Hypothalamus (tissue), 51 donors: ENCODE results near the gene TPPP2.

Source experiments
- DNase-seq, 51 donors: peaks; one replicate each; lab custom pipeline; 2025; lab: John Stamatoyannopoulos, UW

Gene TPPP2

DNA sequence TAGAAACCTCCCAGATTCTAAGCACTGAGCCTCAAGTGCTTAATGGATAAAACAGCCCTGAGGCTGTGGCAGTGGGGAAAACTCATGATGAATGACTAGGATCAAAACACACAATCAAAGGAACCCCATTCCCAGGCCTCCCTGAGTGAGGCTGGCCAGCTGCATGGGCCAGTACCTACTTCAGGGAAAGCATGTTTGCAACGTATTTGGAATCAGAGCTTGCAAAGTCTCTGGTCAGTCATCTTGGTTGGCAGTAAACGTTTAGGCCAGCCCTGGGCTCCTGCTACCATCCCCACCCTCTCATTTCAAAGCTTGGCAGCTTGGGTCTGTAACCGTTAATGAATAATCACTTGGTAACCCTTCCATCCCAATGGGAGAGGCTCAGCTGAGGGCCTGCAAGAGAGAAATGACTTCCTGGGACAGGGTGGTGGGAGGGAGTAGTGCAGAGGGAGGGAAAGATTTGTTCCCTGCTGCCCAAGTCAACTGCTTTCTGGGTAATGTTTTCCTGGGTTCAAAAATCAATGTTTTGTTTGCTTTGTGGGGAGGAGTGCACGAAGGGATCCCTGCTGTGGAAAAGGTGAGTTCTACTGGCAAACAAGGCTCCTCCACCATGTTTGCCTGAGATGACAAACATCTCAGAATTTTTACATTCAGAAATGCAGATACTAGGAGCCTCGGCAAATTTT is 25.6 kb downstream of the TPPP2 start:
- no peak for DNase-seq

DNA sequence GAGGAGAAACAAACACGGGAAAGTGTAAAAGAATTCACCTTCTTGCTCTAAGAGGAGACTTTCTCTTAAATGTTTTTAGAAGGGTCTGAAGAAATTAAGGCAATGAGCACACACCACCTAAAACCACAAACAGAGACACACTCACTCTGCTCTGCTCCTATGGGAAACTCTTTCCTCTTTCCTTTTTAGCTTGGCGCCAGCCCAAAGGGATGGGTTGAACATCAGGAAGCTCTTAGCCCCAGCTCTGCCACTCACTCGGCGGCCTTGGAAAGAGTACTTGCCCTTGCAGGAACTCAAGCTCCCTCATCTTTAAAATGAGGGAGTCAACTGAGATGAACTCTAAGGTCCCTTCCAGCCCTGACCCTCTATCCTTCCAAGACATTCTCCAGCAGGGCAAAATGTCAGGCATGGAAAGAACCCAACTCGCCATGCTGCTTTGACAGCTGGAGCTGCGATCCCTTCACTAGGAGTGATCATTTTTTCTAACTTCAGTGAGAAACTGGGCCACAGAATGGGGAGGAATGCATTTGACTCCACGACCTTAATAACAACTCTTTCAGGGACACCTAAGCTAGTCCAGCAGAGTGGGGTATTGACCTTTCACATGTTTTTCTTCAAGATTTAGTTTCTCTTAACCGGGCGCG is 26.6 kb downstream of the TPPP2 start:
- no peak for DNase-seq

DNA sequence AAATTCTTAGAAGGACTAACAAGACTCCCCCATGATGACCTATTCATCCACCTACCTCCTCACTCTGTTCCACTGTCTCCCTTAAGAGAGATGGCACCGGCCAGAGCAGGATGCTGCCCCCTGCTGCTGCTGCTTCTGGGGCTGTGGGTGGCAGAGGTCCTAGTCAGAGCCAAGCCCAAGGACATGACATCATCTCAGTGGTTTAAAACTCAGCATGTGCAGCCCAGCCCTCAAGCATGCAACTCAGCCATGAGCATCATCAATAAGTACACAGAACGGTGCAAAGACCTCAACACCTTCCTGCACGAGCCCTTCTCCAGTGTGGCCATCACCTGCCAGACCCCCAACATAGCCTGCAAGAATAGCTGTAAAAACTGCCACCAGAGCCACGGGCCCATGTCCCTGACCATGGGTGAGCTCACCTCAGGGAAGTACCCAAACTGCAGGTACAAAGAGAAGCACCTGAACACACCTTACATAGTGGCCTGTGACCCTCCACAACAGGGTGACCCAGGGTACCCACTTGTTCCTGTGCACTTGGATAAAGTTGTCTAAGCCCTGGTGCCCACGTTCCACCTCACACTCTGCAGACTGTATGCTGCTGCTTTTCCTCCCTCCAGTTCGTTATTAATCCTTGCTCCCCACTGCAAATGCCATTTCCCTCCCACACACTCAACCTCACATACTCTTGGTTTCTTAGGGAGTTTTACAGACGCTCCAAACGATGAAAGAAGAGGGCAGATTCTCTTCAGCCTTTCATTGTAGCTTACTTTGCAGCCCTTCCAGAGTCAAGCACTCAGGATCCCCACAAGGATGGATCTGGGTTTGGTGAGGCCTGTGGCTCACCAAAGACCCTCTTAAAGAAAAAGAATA is 28.0 kb downstream of the TPPP2 start, which contains the start of gene RNASE8:
Gene RNASE8, plus strand, starts transcription at position 20 of the 873 bp plus-strand sequence. Its CDS starts 71 bp downstream, at position 91.
- DNase-seq = no peak

DNA sequence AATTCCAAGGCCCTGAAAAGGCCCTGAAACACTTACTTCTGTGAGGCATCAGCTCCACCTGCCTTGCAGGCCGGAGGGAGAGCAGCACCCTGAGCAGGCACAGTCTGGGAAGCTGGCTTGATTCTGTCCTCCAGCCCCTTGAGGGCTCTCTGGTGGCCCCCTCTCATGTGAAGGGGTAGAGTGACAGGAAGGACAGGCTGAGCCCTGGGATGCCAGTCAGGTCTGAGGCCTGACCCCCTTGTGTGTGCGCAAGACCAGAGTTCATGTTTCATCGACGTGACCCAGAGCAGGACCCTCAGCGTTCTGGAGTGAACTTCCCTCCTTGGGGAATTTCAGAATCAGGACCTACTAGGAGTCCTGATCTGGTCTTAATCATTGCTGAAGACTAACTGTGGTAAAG is 28.9 kb downstream of the TPPP2 start:
- no peak for DNase-seq

DNA sequence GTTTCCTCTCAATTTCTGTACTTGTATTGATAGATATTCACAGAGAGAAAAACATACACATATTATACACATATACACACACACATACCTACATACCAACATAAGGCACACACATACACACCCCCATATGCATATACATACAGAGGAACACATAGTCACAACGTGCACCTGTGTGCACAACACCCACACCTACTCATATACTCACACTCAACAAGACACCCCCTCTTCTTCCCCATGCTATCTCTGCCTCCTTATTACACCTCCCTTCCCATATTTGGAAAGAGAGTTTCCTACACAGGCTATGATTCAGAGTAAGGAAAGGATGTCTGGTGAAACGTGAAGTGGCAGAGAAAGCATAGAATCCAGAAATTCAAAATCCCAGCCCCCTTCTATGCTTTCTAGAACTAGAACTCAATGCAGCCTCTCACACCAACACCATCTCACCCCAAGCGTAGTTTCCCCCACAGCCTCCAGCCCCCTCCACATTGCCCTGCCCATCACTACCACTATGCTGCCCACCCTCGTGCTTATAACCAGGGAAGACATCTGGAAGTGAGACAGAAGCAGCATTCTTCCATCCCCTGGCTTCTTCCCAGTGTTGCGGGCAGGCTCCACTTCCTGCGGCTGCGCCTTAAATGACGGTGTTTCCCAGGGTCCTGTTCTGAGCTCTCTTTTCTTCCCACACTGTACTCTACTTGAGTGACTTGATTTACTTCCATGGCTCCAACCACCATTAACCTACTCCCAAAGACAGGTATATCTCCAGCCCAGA is 30.0 kb downstream of the TPPP2 start:
- peak in 12 of 51 donors; percentile 4 to 34 (median 14) for DNase-seq

DNA sequence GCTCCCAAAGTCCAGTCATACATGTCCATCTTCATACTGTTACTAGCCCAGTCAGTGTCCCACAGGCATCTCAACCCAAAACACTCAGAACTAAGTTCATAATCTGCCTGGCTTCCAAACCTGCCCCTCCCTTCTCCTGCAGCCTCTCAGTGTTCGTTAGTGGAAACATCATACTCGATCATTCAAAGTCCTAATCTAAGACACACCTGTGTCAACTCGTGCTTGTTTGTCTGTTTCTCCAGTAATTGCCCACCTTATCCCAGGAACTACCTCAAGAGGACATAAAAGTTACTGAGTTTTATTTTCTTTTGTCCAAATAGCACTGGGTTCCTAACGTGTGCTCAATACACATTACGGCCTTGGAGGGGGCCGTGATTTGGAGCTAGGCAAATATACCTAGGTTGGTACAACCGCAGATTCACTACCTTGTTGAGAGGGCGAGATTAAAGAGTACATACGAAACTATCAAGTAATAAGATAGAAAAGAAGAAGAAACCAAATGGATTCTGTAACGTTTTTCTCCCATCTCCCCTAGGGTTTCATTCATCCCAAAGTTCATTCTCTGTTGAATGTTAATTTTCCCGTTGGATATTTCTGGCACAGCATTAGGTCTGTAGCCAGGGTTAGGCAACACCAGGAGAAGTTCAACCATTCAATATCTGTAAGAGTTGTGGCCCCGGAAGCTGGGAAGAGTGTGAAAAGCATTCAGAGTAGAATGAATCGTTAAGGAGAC is 30.8 kb downstream of the TPPP2 start:
- DNase-seq = no peak

DNA sequence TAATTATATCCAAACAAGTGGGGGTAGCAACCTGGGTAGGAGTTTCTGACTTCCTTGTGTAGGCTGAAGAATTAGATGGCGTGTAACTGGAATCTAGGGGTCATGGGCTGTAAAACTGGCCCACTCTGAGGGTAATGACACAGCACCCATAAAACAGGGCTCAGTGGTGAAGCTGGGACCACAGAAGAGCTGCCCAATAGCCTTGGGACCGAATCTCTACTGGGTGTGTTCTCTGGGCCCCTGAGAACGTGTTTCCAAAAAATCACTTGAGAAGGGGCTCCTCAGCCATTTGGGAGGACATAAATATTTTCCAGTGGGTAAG is 31.3 kb downstream of the TPPP2 start:
- DNase-seq = no peak

DNA sequence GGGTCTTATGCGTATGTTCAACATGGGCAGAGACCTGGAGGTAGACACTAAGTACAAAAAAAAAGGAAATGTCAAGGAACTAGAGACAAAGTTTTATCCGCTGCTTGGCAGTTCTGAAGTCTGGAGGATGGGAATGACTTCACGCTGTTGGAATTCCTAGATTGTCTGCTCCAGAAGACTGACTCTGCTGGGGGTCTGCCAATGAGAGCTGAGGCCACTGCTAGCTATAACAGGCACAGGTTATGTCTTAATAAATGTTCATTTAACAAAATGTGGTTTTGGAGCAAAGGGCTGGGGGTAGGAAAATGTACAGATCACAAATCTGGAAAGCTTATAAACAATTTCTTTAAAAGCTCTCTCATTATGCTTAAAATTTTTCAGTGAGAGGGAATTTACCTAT is 33.5 kb downstream of the TPPP2 start:
- DNase-seq = no peak

DNA sequence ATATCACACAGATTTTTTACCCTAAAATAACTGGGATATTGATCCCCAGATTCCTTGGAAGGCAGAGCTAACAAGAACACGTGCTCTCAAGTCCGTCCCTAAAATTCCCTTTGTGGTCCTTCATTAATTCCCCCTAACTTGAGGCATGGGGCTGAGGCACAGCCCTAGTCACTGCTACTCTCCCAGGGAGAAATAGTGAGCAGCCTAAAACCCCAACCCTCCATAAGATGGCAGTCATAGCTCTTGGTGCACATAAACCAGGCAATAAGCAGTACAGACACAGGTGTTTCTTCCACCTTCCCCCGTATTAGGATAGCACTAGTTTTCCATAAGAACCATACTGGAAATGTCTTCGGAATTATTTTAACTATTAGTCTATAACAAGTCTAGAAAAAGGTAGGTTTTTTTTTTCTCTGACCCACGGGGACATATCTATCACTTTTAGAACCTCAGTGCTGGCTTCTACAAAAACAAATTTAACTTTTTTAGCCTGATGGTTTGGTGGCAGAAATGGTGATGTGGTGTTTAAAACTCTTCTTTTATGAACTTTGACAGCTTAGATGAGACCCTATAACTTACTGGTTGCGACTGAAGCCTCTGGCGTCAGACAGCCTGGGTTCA is 37.0 kb downstream of the TPPP2 start:
- DNase-seq = no peak

DNA sequence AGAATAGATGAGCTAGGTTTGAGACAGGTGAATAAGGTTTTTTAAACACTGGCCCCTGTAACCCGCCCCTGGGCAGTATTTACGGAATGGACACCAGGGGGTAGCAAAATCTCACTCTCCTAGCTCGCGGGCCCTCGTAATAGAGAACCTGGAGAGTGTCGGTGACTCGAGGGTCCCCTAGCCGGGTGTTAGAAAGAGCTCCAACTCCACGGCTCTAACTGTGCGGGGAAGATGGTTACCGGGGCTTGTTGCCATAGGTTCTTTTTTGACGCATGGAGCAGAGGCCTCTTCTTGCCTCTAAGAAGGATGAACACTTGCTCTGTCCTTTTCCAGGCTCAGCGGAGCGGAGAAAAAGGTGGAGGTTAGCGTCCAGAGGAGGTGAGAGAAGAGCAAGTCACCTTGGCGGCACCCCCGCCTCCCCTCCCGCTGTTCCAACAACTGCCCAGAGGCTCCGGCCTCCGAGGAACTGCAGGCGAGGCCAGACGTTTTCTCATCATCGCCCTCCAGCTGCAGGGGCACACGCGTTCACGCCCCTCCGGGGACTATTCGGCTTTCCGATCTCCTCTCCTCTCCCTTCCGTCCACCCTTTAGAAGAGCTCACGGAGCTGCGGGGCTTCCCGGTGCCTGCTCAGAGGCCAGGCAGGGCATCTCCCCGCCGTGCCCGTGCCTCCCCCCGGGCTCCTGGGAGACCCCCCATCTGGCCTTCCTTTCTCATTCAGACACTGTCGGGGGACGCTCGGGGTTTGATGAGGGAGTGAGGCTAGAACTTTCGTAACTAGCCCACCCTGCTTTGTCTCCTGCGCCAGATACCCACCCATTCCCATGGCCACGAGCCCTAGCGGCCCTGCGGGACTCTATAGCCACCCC is 38.7 kb downstream of the TPPP2 start:
- DNase-seq = peak in 42 of 51 donors; percentile 3 to 67 (median 46)

DNA sequence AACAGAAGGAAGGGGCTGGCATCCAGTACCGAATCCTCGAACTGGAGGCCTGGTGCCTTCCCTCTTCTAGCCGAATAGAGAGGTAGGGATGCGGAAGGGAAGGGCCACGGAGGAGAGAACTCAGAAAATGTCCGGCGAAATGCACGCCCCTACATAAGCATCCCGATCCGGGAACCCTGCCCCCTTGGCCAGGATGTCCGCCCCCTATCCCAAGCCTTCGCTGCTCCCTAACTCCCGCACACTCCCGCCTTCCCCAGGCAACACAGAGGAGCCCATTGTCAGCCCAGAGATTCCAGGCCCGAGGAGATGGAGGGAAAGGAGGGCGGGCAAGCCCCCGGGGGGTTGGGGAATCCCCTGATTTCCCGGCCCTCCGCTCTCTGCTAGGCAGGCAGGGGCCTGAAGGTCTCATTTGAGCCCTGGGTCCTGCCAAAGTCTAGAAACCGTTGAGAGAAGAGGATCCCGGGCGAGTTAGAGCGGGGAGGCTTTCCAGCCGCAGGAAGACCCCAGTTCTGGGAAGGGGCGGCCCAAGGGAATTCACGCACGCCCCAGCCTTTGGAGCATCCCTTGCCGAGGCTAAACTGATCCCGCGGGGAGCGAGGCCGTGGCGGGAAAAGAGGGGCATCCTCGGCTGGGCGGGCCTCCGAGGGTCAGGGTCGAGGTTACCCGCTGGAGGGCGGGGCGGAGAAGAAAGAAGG is 39.5 kb downstream of the TPPP2 start:
- peak in 48 of 51 donors; percentile 21 to 90 (median 60) for DNase-seq

DNA sequence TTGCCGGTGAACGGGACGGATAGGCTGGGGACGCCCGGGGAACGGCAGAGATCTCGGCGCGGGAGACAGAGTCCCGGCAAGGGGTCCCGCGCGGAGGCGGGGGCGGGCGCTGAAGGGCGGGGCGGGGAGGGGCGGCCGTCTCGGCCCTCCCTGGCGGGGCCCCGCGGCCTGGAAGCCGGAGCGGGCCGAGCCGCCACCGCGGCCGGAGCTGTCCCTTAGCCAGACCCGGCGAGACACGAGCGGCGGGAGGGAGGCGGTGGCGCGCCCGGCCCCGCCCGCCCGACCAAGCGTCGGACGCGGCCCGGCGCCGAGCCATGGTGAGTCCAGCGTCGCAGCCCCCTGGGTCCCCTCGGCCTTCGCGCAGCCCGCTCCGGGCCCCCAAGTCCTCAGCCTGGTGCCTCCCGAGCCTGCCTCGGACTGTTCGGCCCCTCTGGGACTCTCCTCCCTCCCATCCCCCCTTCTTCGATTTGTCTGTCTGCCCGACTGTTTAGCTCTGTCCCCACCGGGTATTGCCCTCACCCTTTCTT is 40.1 kb downstream of the TPPP2 start, which contains the start of gene ARHGEF40:
Gene ARHGEF40, plus strand, starts transcription at position 222 of the 527 bp plus-strand sequence. Its CDS starts 93 bp downstream, at position 315.
- peak in 47 of 51 donors; percentile 13 to 85 (median 69) for DNase-seq

DNA sequence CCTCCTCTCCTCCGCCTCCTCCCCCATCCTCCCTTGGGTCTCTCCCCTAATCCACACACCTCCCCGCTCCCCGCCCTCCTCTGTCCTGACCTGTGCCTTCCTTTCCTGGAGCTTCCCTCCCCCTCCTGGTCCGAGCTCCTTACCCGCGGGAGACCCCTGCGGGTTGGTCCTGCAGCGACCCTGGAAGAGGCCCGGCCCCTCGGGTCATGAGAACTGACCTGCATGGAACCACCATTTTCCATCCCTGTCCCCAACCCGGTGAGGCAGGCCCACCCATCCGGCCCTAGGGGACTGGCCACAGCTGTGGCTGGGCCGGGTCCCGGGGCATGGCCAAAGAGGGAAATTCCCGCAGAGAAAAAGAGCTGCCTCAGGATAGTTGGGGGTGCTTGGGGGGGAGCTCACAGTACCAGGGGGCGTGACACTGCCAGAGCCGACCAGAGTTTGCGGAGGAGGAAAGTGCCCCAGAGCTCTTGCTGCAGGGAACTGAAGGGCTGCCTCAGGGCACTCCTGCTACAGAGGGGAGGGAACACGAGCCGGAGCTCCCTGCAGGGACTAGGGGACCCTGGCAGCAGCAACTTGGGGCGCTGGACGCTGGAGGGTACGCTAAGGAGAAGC is 40.7 kb downstream of the TPPP2 start:
- DNase-seq = peak in 35 of 51 donors; percentile 35 to 78 (median 62)

DNA sequence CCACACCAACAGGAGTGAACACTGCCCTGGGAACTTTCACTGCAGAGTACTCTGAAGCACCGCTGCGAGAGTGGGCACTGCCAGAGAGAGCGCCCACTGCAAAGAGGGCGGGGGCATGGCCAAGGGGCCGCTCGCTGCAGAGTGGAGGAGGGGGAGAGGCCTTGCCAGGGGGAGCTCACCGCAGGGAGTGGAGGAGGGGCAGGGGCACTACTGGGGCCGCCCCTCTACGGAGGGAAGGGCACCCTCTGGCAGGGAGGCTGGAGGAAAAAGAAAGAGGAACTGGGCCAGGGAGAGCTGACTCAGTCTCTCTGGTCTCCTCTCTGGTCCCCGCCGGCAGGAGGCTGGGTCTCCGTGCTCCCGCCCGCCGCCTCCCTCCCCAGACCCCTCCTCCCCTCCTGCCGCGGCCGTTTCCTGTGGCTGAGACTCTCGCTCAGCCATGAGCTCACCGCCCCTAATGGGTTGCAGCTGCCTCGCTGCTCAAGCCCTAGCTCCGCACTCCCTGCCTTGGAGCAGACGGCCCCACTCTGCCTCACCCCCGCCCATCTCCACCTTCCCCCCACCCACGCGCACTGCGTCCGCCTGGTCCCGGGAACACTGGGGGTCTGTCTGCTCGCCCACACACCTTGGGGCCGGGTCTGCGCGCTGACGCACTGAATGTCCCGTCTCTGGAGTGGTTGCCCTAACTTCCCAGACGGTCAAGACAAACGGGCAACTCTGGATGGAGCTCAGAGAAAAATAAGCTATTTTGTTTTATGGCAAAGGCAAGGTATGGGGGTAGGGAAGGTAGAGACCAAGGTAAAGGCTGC is 41.4 kb downstream of the TPPP2 start:
- peak in 50 of 51 donors; percentile 28 to 88 (median 70) for DNase-seq

DNA sequence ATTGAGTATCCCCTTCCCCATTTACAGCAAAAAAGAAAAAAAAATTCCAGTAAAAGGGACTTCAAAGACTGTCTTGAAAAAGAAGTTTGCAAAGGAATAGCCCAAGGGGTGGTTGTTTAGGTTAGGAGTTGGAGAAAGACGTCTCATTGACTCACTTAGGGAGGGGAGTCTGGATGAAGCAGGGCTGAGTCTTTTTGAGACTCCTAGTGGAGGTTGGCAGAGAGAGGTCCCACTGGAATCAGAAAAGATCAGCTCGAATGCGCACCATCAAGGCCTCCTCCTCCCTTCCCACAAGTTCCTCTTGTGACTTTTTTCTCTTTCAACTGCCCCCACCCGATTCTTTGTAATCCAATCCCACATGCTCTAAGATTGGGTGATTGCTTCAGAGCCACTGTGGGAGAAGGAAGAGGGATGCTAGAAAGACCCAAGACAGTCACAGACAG is 42.0 kb downstream of the TPPP2 start:
- DNase-seq = peak in 6 of 51 donors; percentile 5 to 33 (median 20)

DNA sequence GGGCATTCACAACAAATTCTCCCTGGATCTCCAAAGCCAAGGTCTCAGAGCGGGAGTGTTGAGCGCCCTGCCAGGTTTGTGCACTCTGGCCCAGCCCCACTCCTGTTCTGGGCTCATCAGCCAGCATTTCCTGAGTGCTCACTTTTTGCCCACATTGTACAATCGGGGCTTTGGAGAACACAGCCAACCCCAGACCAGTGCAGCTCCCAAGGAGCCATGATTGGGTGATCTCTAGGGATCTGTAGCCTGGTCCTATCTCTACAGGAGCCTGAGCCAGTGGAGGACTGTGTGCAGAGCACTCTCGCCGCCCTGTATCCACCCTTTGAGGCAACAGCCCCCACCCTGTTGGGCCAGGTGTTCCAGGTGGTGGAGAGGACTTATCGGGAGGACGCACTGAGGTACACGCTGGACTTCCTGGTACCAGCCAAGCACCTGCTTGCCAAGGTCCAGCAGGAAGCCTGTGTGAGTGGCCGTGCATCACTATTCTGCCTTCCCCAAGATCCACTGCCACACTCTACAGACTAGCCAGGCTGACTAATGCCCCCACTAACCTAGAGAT is 42.8 kb downstream of the TPPP2 start:
- no peak for DNase-seq
